ENCODE data around the gene EHMT1.
"Not testable (repeated sequence)": the region's sequence is repeated elsewhere in the genome, so short reads cannot be mapped to it uniquely, and the experiment has no call there.

EHMT1 gene

DNA sequence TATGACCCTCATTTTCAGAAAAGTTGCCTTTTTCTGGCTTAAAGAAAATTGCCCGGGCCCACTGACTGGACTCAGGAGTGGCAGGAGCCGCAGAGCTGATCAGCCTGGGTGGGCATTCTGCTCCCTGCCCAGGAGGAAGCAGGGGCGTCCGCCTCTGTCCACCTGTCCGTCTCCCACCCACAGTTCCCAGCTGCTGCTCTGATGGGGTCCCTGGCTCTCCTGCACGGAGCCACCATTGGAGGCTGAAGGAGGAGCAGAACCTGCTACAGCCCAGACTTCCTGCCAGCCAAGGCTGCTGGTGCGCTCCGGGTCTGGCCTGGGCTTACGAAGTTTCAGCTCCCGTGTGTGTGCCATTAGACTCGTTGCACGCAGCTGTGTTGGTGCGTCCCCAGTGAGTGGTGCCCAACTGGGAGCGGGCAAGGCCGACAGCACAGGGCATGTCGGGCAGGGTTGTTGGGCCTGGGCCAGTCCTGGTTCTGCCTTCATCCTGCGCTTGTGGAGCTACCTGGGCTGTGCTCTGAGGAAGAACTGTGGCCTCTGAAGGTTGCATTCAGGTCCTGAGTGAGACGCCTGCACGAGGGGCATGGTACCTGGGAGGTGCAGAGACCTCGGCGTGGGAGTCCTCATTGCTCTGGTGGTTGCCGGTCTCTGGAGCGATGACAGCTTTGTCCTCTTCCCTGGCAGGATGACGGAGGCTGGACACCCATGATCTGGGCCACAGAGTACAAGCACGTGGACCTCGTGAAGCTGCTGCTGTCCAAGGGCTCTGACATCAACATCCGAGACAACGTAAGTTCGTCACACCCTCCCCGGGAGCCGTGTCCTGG lies 181.6 kb downstream of the EHMT1 start:
- in situ Hi-C loops (cut with MboI; ENCODE audit: low sequenced_read_pairs): no loop called here

DNA sequence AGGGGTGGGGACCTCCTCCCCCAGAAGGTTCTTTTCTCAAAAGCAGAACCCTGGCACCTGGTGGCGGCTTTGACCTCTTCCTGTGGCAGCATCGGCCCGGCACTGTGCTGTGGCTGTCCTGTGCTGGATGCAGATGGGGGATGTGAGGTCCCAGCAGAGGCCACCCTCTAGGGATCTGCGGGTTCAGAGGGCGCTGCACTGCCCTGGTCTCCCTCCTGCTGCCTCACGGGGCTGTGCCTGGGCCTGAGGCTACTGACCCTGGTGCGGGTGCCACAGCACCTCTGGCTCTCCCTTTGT lies 182.2 kb downstream of the EHMT1 start:
- in situ Hi-C loops (cut with MboI; ENCODE audit: low sequenced_read_pairs): no loop called here

DNA sequence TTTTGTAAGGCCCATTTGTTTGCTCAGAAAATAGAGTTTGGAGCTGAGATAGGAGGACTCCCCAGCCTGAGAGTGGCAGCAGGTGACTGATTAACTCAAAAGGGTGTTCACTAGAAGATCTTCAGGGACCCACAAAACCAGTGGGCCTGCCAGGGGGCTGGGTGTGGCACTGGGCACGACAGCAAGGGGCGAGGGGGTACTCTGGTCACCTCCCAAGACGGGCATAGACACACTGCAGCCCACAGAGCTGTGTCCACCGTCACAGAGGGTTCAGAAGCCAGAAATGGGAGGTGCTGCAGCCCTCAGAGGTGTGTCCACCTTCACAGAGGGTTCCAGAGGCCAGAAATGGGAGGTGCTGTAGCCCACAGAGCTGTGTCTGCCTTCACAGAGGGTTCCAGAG lies 183.2 kb downstream of the EHMT1 start:
- in situ Hi-C loops (cut with MboI; ENCODE audit: low sequenced_read_pairs): no loop called here

DNA sequence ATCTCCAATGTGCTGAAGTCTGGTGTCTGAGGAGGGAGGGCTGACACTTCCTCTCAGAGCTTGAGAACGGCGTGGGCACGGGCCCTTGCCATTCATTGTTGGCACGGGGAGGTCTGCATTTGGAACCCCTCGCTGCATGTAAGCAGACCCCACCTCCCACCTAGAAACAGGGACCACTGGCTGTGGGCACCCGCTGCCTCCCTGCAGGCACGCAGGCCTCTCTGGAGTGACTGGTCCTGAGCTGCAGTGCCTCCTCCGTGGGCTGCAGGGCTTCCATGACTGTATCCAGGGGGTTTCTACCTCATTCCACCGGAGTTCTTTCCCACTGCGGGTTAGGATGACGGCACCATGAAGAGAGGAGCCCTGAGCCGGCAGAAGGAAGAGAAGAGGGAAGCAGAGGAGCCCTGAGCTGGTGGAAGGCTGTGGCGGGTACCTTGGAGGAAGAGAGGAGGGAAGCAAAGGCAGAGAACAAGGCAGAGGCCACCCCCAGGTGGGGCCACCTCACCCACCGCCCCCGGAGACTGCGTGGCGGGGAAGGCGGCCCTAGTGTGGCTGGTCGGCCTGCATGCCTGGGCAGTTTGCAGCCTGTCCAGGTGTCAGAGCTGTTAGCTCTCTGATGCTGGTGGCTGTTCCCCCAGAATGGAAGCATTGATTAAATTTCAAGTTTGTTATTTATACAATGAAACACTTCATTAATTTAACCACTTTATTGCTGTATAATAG lies 183.9 kb downstream of the EHMT1 start:
- in situ Hi-C loops (cut with MboI; ENCODE audit: low sequenced_read_pairs): no loop called here

DNA sequence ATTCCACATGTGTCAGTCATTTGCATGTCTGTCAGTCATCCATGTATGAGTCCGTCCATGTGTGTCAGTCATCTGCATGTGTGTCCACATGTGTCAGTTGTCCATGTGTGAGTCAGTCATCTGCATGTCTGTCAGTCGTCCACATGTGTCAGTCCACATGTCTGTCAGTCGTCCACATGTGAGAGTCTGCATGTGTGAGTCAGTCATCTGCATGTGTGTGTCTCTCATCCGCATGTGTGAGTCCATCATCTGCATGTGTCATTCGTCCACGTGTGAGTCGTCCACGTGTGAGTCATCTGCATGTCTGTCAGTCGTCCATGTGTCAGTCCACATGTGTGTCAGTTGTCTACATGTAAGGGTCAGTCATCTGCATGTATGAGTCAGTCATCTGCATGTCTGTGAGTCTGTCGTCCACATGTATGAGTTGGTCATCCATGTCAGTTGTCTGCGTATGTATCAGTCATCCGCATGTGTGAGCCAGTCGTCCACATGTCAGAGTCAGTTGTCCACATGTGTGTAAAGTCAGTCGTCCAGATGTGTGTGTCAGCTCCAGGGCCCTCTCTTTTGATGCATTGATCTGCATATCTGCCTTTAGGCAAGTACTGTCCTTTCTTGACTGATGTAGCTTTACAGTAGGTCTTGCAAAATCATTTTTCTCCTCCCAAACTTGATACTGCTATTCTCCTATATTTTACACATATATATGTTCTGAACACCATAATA lies 186.3 kb downstream of the EHMT1 start:
- in situ Hi-C loops (cut with MboI; ENCODE audit: low sequenced_read_pairs): no loop called here

DNA sequence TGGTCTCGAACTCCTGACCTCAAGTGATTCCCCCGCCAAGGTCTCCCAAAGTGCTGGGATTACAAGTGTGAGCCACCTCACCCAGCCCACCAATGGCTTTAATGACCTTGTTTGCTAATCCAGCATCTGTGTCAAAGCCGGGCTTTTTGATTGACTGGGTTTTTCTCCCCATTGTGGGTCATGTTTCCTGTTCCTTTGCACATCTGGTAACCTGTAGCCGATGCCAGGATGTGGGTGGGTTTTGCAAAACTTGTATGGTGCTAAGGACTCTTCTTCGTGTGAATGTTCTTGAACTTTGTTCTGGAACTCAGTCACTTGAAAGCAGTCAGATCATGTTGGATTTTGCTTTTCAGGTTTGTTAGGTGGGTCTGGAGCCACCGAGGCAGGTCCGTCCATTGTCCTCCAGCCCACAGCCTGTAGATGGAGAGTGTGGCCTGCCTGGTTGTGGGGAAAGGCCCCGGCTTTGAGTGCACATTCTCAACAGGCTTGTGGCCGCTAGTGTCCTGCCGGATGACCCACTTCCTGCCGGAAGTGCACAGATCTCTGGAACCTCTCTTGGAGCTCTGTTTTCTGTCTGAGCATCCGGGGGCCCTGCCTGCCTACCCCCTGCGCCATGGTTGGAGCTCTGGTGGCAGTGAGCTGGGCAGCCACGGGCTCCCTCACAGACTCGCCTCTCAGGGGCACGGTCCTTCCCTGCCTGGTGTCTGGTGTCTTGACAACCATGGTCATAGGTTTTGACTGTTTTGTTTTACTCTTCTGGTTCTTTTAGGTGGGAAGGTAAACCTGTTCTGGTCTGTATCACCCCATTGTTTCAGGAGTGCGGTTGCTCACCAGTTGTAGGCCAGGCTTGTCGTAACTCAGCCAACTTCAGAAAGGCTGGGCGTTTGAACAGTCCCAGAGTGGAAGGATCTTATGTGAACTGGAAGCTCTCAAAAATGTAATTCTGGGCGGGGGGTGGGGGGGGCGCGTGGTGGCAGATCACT lies 189.2 kb downstream of the EHMT1 start:
- in situ Hi-C loops (cut with MboI; ENCODE audit: low sequenced_read_pairs): no loop called here

DNA sequence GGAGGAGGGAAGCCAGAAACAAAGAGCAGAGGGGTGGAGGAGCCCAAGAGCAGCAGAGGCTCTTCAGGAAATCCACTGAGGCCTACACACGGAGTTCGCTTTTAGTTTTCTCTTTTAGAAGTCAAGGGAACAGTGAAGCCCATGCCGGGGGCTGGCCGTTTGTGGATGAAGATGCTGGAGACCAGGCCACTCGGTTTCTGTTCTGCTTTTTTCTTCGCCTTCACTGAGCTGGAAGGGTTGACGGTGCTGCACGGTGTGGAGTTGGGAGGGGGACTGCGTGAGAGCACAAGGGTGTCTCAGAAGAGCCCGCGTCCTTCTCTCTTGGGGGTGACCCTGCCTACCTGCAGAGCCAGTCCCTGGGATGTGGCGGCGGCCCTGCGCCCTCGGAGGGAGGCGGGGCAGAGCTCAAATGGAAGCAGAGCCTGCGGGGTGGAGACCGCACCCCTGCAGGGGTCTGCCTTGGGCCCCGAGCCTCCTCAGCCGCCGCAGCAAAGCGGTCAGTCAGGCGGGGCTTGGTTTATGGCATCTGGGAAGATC lies 190.3 kb downstream of the EHMT1 start:
- in situ Hi-C loops (cut with MboI; ENCODE audit: low sequenced_read_pairs): no loop called here

DNA sequence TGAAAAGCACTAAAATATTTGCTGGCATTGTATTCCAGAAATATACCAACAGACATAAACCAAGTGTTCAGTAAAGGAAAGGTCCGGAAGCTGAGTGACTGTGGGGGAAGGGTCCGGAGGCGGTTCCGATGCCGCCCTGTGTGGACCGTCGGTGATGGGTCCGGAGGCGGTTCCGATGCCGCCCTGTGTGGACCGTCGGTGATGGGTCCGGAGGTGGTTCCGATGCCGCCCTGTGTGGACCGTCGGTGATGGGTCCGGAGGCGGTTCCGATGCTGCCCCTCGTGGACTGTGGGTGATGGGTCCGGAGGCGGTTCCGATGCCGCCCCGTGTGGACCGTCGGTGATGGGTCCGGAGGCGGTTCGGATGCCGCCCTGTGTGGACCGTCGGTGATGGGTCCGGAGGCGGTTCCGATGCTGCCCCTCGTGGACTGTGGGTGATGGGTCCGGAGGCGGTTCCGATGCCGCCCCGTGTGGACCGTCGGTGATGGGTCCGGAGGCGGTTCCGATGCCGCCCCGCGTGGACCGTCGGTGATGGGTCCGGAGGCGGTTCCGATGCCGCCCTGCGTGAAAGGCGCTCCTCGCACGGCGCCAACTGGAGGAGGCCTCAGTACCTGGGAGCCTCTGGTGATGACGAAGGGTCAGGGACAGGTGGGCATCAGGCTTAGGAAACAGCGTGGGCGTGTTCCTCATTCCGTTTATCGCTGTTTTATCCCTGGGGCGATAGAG lies 191.1 kb downstream of the EHMT1 start:
- in situ Hi-C loops (cut with MboI; ENCODE audit: low sequenced_read_pairs): not testable (repeated sequence)

DNA sequence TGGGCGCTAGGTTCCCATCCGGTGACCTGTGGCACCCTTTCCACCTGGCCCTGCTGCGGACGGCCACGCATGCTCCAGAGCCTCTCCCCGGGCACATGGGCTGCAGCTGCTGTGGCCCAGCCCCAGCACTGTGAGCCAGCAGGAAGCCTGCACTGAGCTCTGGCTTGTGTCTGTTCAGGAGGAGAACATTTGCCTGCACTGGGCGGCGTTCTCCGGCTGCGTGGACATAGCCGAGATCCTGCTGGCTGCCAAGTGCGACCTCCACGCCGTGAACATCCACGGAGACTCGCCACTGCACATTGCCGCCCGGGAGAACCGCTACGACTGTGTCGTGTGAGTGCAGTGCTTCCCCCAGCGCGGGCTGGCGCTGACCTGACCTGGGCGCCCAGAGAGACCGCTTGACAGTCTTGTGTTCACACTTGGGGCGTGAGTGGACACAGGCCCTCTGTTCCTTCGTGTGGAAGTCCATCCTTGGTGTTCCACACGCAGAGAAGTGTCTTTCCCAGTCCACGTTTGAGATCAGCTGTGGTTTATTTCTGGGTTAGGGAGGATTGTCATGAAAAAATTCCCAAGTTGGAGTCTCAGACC lies 192.6 kb downstream of the EHMT1 start:
- in situ Hi-C loops (cut with MboI; ENCODE audit: low sequenced_read_pairs): no loop called here

DNA sequence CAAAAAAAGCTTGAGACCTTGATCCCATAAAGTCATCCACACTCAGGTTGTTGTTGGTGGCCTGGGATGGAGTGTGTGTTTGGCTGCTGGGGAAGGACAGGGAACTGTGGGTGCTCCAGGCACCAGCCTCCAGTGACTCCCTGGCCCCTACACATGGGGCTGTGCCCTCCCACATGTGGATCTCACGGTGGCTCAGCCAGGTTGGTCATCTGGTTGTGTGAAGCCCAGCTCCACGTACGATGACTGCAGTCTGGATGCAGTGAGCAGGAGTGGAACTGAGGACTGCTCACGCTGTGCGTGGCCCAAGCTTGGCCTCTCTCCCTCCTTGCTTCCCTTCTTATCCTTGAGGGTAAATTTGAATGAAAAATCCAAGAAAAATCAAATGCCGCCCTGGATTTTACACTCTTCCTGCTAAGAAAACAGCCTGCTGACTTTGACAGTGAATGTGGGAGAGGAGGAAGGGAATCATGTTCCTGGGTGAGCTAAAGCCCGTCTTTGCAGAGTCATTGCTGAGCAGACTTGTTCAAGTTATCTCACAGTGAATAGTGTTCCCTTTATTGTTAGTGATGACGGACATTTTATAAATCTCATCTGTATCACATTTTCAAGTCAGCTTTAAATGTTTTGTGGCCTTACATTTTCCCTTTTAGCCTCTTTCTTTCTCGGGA lies 193.7 kb downstream of the EHMT1 start:
- in situ Hi-C loops (cut with MboI; ENCODE audit: low sequenced_read_pairs): no loop called here

DNA sequence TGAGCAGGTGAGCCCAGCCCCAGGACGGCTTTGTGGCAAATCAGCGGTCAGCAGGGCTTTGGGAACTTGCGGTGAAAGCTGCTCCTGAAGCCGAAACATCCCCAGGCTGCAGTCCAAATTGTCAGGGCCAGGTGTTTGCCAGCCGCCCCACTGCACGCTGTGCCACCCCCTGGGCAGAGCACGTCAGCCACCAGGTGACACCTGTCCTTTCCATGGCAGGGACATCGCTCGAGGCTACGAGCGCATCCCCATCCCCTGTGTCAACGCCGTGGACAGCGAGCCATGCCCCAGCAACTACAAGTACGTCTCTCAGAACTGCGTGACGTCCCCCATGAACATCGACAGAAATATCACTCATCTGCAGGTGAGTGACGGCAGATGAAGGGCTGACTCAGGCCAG lies 194.4 kb downstream of the EHMT1 start:
- in situ Hi-C loops (cut with MboI; ENCODE audit: low sequenced_read_pairs): no loop called here

DNA sequence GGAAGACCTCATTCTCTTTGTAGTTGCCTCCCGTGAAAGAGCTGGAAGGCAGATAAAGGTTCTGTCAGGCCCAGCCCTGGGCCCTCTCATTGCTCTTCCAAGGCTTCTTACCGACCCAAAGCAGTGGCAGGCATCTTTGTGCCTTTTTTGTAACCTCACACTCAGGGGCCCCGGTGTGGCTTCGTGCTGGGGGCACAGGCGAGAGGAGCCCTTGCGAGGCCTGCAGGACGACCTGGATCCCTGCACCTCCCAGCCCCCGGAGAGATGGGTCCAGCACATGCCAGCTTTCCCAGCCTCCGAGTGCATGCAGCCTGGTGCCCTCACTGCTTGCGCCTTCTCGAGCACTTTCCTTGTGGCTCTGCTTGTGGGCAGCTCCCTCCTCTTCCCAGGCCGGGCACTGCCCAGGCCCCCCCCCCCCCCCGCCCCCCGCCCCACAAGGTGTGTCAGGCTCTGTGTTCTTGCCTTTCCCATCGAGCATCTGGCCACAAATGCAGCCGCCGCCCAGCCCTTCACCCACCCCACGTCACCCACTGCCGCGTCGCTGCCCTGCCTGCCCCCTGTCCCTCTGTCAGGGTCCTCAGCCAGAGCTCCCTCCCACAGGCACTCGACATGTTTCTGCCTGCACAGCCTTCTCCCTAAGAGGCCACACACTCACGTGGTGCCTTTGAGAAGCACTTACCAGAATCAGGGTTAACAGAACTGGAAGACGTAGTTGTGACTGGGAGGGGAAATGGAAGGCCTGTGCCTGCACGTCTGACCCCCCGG lies 195.0 kb downstream of the EHMT1 start:
- in situ Hi-C loops (cut with MboI; ENCODE audit: low sequenced_read_pairs): no loop called here

DNA sequence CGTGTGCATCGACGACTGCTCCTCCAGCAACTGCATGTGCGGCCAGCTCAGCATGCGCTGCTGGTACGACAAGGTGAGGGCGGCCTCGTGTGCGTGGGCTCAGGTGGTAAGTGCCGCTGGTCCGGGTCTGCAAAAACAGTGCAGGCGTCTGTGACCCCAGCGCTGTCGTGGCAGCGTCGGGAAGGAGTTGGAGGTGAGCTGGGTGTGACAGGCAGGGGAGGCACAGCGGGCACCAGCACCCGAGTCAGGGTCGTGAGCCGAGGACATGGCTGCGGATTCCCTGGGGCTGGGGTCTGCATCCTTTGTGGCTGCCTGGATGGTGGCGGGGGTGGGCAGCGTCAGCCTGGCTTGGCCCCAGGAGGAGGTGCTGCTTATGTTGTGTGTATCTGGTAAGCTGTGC lies 195.6 kb downstream of the EHMT1 start:
- in situ Hi-C loops (cut with MboI; ENCODE audit: low sequenced_read_pairs): no loop called here

DNA sequence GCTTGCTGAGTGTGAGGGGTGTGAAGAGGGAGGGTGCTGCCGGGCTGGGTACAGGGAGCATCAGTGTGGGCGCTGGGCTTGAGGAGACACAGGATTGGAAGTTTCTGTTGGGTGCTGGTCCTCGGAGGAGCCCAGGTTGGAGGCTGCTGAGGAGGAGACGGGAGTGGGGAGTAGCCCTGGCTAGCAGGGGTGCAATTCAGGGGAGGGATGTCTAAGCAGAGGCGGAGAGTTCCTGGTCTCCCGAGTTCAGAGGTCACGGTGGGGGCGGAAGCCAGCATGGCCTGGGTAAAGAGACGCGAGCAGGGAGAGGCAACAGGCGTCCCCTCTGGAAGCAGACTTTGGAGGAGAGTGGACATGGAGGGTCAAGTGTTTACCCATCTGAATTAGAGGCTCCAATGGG lies 196.0 kb downstream of the EHMT1 start:
- in situ Hi-C loops (cut with MboI; ENCODE audit: low sequenced_read_pairs): no loop called here

DNA sequence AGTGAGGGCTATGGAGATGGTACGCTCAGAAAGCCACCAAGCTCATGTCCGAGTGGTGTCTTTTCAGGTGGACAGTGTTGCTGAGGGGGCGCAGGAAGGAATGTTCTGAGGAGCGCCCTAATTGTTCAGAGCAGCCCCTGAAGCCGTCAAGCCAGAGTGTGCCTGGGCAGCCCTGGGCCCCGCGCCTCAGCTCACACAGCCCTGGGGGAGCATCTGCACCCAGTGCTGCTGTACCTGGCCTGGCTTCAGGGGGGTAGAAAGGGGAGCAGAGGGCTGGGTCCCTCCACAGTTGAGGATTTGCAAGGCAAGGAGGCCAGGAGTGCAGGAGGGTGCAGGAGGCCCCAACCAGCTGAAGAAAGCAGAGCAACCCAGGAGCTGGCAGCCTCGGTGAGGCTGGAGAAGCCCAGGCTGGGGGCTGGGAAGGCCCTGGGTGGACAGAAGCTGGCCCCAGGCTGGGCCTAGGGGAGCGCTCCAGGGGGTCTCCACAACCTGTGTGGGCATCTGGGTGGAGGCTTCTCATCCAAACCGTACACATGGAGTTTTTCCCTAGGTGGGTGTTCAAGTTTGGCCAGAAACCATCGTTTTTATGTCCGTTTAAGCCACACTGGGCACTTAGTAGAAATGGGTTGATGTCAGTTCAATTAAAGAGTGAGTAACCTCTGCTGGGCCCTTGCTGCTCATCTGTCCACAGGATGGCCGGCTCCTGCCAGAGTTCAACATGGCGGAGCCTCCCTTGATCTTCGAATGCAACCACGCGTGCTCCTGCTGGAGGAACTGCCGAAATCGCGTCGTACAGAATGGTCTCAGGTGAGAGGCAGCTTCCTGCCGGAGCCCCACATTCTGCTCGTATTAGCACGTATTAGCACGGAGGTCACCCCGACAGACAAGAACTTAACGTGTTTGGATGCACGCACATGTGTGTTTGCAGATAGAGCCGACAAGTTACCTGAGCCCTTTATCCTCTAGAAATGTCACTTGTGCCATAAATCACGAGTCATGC lies 196.8 kb downstream of the EHMT1 start:
- in situ Hi-C loops (cut with MboI; ENCODE audit: low sequenced_read_pairs): no loop called here

DNA sequence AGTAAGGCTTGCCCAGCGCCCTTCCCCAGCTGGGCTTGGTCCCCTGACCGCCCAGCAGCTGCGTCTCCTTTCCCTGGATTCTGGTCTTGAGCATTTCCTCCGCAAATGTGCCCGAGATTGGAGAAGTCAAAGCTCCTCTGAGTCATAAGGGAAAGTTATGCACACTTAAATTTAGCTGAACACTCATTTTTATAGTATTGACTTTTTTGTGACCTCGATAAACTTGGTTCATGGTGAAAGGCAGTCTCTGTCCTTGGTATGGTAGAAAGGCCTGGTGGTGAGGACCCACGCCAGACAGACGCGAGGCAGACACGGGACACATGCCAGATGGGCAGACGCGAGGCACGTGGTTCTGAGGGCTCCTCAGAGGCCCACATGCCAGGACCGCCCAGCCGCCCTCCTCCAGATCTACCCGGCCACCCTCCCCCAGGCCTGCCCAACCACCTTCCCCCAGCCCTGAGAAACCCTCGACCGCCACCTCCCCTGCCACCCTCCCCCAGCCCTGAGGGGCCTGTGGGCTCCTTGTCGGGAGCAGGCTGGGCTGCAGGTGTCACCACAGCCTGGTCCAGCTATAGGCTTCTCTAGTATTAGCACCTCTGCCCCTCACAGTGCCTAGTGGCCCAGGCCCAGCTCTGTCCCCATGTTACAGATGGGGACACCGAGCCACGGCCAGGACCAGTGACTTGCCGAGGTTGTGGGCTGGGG lies 197.9 kb downstream of the EHMT1 start:
- in situ Hi-C loops (cut with MboI; ENCODE audit: low sequenced_read_pairs): no loop called here
